ENCODE data around the gene KLK14.

The KLK14 gene

DNA sequence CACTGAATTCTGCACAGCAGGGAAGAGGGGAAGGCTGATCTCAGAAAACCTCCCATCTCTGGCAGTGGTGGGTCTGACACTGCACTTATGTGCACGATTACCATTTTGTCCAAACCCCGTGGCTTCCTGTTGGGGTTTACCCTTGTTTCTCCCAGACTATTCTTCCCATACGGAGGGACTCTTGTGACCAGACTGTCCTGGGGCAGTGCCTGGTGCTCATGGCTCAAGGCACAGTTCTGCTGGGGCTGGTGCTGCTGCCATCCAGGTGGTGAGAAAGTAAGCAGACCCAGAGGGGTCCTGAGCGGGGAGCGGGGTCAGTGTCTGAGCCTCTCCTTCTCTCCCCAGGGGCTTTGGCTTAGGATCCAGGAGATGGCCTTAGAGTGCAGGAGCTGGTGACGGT is 36.9 kb upstream of the KLK14 start:
- Mint-ChIP-seq H3K27me3 (no peaks in the 10 kb centered on the region), H3K9me3 (no peaks in the 10 kb centered on the region), H3K27ac (no peak overlapping the region), H3K4me1 (peaks cover 58% of the 10 kb centered on the region), H3K36me3 (ENCODE audit: low read depth) (no peaks in the 10 kb centered on the region), H3K4me3 (no peak overlapping the region)
- DNase-seq, result no peak
- no peak for ATAC-seq

DNA sequence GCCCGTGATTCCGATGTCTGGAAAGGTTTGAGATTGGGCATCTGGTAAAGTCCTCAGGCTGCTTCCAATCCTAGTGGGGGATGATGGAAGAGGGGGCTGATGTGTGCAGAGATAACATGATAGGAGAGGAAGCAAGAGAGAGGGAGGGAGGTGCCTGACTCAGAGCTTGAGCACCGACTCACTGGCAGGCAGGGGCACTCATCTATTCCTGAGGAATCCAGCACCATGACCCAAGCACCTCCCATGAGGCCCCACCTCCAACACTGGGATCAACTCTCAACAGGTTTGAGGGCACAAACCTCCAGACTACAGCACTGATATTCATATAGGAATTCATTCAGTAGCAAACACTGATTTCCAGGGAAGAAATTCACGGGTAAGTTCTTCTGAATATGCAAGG is 36.4 kb upstream of the KLK14 start:
- H3K4me1 Mint-ChIP-seq, result peaks cover 53% of the 10 kb centered on the region
- DNase-seq, result no peak
- no peak for ATAC-seq
- H3K4me3 Mint-ChIP-seq, result no peak overlapping the region
- H3K27me3 Mint-ChIP-seq, result no peaks in the 10 kb centered on the region
- H3K27ac Mint-ChIP-seq, result peak overlapping the region; percentile 17
- no peaks in the 10 kb centered on the region for H3K36me3 Mint-ChIP-seq (ENCODE audit: low read depth)
- no peaks in the 10 kb centered on the region for H3K9me3 Mint-ChIP-seq

DNA sequence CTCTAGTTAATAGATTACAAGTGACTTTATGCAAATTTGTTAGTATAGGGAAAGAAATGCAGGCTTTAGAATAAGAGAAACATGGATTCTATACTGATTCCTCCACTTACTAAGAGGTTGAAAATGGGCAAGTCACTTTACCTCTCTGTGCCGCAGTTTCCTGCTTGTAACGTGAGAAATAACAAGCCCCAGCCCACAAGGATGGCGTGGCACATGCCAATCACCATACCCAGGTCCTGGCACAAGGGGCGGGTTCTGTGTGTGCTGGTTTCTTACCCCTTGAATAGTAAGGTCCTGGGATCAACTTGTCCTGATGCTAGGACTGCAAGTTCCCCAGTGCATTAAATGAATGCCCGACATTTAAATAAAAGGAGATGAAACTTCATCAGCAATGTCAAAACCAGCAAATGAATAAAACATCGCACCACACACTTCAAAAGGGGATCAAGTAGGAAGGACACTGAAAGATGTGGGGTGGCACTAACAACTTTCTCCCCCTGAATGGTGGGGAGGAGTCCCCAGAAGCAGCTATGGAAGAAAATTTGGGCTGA is 34.1 kb upstream of the KLK14 start:
- H3K9me3 Mint-ChIP-seq, result no peaks in the 10 kb centered on the region
- no peak overlapping the region for H3K4me3 Mint-ChIP-seq
- H3K4me1 Mint-ChIP-seq, result peaks cover 30% of the 10 kb centered on the region
- no peak overlapping the region for H3K27ac Mint-ChIP-seq
- DNase-seq (no peak), ATAC-seq (peak; percentile 16)
- no peaks in the 10 kb centered on the region for H3K27me3 Mint-ChIP-seq
- H3K36me3 Mint-ChIP-seq (ENCODE audit: low read depth), result no peaks in the 10 kb centered on the region

DNA sequence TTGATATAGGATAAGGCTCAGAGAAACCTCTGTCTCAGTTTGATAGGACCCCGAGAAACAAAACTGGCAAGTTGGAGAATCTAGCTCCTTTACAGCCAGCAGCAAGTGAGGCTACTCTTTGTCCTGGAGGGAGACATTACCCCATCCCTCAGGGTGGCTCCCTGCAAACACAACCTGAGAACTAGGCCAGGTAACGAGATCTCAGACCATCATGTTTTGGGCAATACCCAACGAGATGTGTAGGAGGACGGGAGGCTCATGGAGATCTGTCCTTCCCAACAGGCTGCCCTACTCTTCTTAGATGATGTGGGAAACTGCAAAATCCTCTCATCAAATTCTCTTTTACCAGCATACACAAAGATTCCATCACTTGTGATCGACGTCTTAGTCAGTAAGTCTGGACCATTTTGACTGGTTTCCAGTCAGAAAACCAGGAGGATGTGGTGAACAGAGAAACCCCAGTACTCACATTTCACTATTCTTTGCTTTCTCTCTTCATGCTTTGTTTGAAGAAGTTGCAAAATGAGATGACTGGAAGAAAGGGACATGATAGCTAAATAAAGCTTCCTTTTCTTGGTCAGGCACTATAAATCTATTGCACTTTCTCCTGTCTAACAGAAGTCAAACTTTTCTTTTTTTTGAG is 31.5 kb upstream of the KLK14 start:
- ATAC-seq, result peak; percentile 77
- Mint-ChIP-seq H3K27ac (peak overlapping the region; percentile 70), H3K36me3 (ENCODE audit: low read depth) (no peaks in the 10 kb centered on the region), H3K4me1 (peaks cover 30% of the 10 kb centered on the region), H3K27me3 (no peaks in the 10 kb centered on the region), H3K9me3 (no peaks in the 10 kb centered on the region), H3K4me3 (no peak overlapping the region)
- DNase-seq, result no peak

DNA sequence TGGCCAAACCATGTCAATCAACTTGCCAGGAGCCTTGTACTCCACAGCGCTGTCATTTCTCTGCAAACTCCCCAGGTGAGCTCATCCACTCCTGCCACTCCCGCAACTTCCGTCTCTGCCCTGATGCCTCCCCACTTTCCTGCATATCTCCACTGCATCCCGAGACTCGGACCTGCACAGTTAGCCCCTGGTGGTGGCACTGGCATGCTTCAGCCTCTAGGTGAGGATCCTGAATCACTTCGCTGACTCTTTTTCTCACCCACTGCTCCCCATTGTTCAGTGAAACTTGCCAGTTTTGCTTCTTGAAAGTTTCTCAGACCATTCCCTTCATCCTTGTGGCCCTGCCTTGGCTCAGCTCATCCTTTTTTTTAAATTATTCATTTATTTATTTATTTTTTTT is 28.9 kb upstream of the KLK14 start:
- ATAC-seq (no peak), DNase-seq (no peak)
- H3K27ac Mint-ChIP-seq, result no peak overlapping the region
- H3K9me3 Mint-ChIP-seq, result no peaks in the 10 kb centered on the region
- H3K27me3 Mint-ChIP-seq, result peaks cover 2% of the 10 kb centered on the region
- peaks cover 8% of the 10 kb centered on the region for H3K36me3 Mint-ChIP-seq (ENCODE audit: low read depth)
- H3K4me1 Mint-ChIP-seq, result peaks cover 35% of the 10 kb centered on the region
- H3K4me3 Mint-ChIP-seq, result no peak overlapping the region

DNA sequence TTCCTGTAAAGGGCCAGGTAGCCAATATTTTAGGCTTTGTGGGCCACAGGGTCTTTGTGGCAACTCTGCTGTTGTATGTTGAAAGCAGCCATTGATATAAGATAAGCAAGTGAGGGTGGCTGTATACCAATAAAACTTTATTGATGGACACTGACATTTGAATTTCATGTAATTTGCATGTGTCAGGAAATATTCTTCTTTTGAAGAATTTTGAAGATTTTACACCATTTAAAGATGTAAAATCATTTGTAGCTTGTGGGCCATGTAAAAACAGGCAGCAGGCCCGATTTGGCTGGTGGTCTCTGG is 27.9 kb upstream of the KLK14 start:
- peaks cover 2% of the 10 kb centered on the region for H3K27me3 Mint-ChIP-seq
- peaks cover 30% of the 10 kb centered on the region for H3K4me1 Mint-ChIP-seq
- no peak overlapping the region for H3K27ac Mint-ChIP-seq
- H3K36me3 Mint-ChIP-seq (ENCODE audit: low read depth), result peaks cover 11% of the 10 kb centered on the region
- ATAC-seq, result no peak
- no peak overlapping the region for H3K4me3 Mint-ChIP-seq
- no peak for DNase-seq
- no peaks in the 10 kb centered on the region for H3K9me3 Mint-ChIP-seq

DNA sequence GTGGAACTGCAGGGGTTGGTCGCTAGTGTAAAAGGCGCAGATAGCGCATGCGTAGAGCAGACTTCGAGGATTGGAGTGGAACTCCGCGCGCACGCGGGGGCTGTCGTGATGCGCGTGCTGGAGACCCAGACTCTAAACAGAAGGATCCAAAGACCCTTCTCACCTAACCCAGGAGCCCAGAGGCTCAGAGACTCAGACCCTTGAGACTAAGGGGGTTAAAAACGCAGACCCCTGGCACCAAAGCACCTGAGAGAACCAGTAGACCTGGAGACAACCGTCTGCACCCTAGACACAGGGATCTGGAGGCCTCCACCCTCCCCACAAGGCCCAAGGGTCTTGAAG is 26.1 kb upstream of the KLK14 start:
- peak; percentile 6 for ATAC-seq
- Mint-ChIP-seq H3K9me3 (no peaks in the 10 kb centered on the region), H3K27me3 (peaks cover 2% of the 10 kb centered on the region), H3K4me1 (peaks cover 37% of the 10 kb centered on the region), H3K36me3 (ENCODE audit: low read depth) (peaks cover 18% of the 10 kb centered on the region), H3K27ac (peak overlapping the region; percentile 91), H3K4me3 (peak overlapping the region; percentile 91)
- no peak for DNase-seq

DNA sequence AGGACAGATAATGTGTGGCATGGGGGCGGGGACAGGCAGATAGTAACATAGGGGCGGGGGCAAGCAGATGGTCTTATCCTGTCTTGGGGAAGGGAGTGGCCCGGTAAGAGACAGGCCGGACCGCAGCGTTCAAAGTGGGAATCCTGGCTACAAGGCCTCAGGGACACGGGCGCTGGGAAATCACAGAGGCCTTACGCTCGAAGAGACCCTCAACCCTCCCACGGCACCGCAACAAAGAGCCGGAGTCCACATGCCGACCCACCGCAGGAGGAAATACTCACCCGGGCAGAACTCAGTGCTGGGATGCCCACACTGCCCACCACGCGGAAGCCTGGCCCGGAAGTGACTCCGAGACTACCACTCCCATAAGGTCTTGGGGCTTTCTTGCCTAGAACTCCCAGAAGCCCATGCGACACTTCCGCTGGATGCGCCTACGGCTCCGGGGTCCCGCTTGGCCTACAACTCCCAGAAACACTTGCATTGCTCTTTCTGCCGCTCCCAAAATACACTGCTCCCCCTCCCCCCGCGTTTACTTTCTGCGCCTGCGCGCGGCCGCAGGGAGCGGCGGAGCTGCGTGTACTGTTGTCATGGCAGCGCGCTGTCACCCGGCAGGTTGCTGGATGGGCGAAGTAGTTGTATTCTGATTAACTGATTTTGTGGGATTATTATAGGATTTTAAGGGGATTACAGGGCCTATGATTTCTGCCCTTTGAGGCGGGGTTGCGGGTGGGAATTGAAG is 25.5 kb upstream of the KLK14 start, which contains the start of gene CTU1:
CTU1 (minus strand) TSS at position 344 of the 739 bp plus-strand sequence. CDS start 3,840 bp downstream, outside the sequence.
- peak; percentile 97 for DNase-seq
- H3K27ac Mint-ChIP-seq, result peak within 1 kb of the TSS; percentile 91
- peak within 1 kb of the TSS; percentile 91 for H3K4me3 Mint-ChIP-seq
- peaks cover 42% of the 10 kb centered on the region for H3K4me1 Mint-ChIP-seq
- H3K36me3 Mint-ChIP-seq (ENCODE audit: low read depth), result peaks cover 20% of the 10 kb centered on the region
- peaks cover 2% of the 10 kb centered on the region for H3K27me3 Mint-ChIP-seq
- no peaks in the 10 kb centered on the region for H3K9me3 Mint-ChIP-seq
- peak; percentile 97 for ATAC-seq

DNA sequence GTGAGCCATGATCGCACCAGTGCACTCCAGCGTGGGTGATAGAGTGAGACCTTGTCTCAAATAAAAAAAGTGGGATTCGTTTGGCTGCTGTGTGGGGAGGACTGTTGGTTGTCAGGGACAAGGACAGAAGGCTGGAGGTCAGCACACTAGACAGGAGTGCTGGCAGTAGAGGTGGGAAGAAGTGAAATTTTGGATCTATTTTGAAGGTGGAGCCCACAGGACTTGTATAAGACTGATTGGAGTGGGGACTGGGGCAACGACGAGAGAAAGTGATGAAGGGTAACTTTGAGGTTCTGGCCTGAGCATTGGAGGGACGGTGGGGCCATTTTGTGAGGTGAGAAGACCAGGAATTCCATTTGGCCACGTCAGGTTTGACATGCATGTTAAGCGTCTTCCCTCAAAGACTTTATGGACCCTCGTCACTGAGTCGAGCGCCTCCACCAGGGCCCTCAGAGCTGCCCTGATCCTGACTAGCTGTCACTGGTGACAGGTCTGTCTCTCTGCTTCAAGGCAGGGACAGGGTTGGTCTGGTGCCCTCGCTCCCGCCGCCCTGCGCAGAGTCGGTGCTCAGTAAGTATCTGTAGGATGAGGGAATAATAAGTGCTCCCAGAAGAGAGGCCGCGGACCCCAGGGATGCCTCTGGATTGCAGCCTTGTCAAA is 24.8 kb upstream of the KLK14 start:
- ATAC-seq, result peak; percentile 15
- H3K27ac Mint-ChIP-seq, result peak overlapping the region; percentile 91
- peaks cover 26% of the 10 kb centered on the region for H3K36me3 Mint-ChIP-seq (ENCODE audit: low read depth)
- peaks cover 2% of the 10 kb centered on the region for H3K27me3 Mint-ChIP-seq
- H3K9me3 Mint-ChIP-seq, result no peaks in the 10 kb centered on the region
- peaks cover 46% of the 10 kb centered on the region for H3K4me1 Mint-ChIP-seq
- no peak for DNase-seq
- peak overlapping the region; percentile 91 for H3K4me3 Mint-ChIP-seq

DNA sequence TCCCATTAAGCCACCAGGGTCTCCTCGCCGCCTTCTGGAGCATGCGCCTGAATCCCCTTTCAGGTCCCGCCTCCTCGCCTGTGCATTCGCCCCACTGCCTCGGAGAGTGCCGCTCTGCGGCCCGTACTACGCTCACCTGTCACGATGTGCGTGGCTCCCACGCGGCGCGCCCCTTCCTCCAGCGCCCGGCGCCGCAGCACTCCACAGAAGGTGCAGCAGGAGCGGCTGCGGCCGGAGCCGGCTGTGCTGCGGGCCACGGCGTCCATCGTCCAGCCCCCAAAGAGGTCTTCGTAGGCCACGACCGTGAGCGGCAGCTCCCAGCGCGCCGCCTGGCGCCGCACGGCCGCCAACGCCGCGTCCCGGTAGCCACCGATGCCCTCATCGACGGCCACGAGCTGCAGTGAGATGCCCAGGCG is 21.2 kb upstream of the KLK14 start:
- Mint-ChIP-seq H3K27ac (no peak overlapping the region), H3K36me3 (ENCODE audit: low read depth) (peaks cover 30% of the 10 kb centered on the region)

DNA sequence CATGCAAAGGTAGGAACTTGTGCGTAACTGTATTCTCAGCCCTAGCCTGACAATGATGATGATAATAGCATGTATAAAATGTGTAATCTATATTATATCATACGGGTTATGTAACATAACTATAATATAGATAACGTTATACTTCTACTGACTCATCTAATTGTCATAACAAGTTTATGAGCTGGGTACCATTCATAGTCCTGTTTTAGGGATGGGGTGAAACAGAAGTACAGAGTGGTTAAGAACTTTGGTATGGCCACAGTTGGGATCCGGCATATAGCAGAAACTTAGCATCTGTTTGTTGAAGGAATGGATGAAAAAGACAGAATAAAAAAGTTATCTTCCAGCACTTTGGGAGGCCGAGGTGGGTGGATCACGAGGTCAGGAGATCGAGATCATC is 20.3 kb upstream of the KLK14 start:
- H3K9me3 Mint-ChIP-seq, result no peaks in the 10 kb centered on the region
- peak overlapping the region; percentile 38 for H3K27ac Mint-ChIP-seq
- H3K4me1 Mint-ChIP-seq, result peaks cover 38% of the 10 kb centered on the region
- no peak for DNase-seq
- peaks cover 30% of the 10 kb centered on the region for H3K36me3 Mint-ChIP-seq (ENCODE audit: low read depth)
- H3K27me3 Mint-ChIP-seq, result no peaks in the 10 kb centered on the region
- H3K4me3 Mint-ChIP-seq, result no peak overlapping the region
- no peak for ATAC-seq

More for the DNA sequence above, 21.2 kb upstream of the KLK14 start:
- Mint-ChIP-seq H3K4me1 (peaks cover 44% of the 10 kb centered on the region), H3K27me3 (peaks cover 2% of the 10 kb centered on the region), H3K4me3 (no peak overlapping the region), H3K9me3 (no peaks in the 10 kb centered on the region)
- ATAC-seq (no peak), DNase-seq (no peak)

DNA sequence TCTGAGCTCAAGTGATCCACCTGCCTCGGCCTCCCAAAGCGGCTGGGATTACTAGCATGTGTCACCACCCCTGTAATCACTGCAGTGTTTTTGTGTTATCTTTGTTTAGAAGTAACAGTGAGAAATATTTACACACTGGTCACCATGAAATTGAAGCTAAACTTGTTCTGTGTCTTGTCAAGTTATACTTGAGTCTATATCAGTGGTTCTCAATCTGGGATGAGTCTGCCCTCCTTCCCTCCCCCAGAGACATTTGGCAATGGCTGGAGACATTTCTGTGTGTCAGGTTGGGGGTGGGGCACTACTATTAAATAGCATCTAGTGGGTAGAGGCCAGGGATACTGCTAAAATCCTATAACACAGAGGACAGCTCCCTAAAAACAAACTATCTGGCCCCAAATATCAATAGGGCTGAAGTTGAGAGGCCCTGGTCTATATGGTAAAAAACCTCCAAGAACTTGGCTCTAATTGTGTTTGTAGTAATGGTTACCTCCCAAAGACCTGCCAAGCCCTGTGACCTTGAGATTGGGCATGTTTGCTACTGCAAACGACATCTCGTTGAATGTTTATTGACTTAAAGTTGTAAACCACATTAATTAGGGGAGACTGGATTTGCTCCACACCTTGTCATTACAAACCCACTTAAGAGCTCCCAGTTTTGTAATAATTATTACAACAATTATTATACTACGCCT is 18.6 kb upstream of the KLK14 start:
- ATAC-seq (no peak), DNase-seq (no peak)
- H3K27me3 Mint-ChIP-seq, result no peaks in the 10 kb centered on the region
- H3K4me3 Mint-ChIP-seq, result no peak overlapping the region
- H3K36me3 Mint-ChIP-seq (ENCODE audit: low read depth), result peaks cover 33% of the 10 kb centered on the region
- peaks cover 29% of the 10 kb centered on the region for H3K4me1 Mint-ChIP-seq
- no peak overlapping the region for H3K27ac Mint-ChIP-seq
- no peaks in the 10 kb centered on the region for H3K9me3 Mint-ChIP-seq

DNA sequence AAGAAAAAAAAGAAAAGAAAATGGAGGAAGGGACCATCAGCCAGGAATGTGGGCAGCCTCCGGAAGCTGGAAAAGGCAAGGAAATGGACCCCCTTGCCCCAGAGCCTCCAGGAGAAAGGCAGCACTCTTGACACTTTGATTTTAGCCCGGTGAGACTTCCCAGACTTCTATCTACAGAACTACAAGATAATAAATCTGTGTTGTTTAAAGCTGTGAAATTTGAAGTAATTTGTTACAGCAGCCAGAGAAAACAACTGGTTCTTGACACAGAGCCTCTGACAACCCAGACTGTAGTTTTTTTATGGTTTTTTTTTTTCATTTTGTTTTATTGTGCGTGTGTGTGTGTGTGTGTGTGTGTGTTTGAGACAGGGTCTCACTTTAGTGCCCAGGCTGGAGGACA is 17.9 kb upstream of the KLK14 start:
- Mint-ChIP-seq H3K27ac (no peak overlapping the region), H3K4me1 (peaks cover 24% of the 10 kb centered on the region), H3K4me3 (no peak overlapping the region), H3K36me3 (ENCODE audit: low read depth) (peaks cover 30% of the 10 kb centered on the region), H3K27me3 (no peaks in the 10 kb centered on the region), H3K9me3 (no peaks in the 10 kb centered on the region)
- DNase-seq (no peak), ATAC-seq (no peak)

DNA sequence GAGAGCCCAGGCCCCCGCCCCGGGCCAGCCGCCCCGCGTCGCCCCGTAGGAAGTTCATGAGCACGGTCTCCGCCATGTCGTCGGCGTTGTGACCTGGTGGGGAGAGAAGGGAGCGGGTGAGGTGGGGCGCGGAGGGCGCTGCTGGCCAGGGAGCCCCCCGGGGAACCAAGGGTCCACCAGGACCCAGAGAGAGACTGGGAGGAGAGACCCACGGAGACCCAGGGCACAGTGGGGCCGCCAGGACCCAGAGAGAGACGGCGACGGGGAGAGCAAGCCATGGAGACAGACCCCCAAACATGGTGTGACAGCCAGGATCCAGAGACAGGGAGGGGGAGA is 16.3 kb upstream of the KLK14 start:
- Mint-ChIP-seq H3K9me3 (no peaks in the 10 kb centered on the region), H3K36me3 (ENCODE audit: low read depth) (peaks cover 23% of the 10 kb centered on the region), H3K4me3 (peak overlapping the region; percentile 45), H3K27ac (no peak overlapping the region), H3K4me1 (peaks cover 17% of the 10 kb centered on the region), H3K27me3 (no peaks in the 10 kb centered on the region)
- DNase-seq (no peak), ATAC-seq (peak; percentile 21)

Data from activated naive CD8-positive, alpha-beta T cell treated with anti-CD3 and anti-CD28 coated beads, Interleukin-2, amount 50 U/mL, for 24 hours (primary cell).